GM20000 (cell line): ENCODE results near the gene NOL6.

Source experiments
- DNase-seq: peaks from one replicate; pipeline ENCODE4 v3.0.0; 2012; ENCODE audit warnings: low spot score
- TF ChIP-seq, protein P1 (sequence below): IDR thresholded peaks from 2 replicates; pipeline ENCODE4 v1.5.1; 2012; ENCODE audit warnings: mild to moderate bottlenecking, control low read depth; ENCODE audit errors: extremely low read depth, missing control alignments

Gene NOL6

DNA sequence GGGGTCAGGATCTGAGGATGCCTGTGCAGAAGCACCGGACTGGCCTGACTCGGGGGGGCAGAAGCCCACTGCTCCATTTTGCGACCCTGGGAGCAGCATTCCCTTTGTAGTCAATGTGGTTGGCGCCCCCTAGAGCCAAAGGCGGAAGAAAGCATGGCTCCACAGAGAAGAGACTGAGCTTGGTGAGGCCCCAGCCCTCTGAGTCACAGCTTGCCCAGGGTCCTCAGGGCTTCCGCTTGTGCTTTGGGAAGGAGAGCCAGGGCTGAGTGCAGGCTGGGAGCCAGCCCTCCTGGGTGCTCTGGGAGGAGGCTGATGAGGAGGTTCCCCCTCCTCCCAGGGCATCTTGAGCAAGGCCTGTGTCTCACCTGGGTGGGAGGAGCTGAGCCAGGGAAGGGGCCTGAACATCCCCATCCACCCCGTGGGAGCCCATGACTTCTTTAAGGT lies 20.9 kb downstream of the NOL6 start:
- TF ChIP-seq, protein P1, sequence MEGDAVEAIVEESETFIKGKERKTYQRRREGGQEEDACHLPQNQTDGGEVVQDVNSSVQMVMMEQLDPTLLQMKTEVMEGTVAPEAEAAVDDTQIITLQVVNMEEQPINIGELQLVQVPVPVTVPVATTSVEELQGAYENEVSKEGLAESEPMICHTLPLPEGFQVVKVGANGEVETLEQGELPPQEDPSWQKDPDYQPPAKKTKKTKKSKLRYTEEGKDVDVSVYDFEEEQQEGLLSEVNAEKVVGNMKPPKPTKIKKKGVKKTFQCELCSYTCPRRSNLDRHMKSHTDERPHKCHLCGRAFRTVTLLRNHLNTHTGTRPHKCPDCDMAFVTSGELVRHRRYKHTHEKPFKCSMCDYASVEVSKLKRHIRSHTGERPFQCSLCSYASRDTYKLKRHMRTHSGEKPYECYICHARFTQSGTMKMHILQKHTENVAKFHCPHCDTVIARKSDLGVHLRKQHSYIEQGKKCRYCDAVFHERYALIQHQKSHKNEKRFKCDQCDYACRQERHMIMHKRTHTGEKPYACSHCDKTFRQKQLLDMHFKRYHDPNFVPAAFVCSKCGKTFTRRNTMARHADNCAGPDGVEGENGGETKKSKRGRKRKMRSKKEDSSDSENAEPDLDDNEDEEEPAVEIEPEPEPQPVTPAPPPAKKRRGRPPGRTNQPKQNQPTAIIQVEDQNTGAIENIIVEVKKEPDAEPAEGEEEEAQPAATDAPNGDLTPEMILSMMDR = peak; percentile 47
- peak; percentile 71 for DNase-seq

DNA sequence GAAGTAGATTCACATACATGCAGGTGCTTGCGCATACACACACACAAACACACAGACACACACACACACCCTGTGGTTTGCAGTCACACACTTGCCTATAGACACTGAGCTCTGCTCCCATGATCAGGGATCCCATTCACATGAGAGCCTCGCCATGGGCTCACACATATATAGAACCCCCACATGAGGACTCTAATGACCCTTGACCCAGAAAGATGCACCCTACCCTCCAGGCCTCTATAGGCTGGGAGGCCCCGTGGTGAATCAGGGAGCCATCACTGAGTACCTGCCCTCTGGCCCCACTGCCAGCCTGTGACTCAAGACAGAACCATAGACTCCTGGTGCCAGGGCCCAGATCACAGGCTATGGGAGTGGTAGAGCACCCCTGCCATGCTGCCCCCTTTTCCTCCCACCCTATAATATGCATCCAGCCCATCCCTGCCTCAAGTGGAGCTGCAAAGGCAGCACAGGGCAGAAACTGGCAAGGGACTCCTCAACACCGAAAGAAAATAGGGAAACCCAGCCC lies 23.0 kb downstream of the NOL6 start:
- no peak for DNase-seq

DNA sequence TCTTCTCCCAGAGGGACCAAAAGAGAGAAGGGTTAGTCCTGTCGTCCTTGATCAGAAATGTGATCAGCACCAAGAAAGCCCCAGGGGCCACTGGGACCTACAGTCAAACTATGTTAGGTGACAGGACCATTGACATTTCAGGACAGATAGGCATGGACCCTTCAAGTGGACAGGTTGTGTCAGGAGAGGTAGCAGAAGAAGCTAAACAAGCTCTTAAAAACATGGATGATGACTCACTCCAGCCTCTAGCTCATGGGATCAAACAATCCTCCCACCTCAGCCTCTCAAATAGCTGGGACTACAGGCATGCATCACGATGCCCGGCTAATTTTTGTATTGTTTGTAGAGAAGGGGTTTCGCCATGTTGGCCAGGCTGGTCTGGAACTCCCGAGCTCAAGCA lies 24.0 kb downstream of the NOL6 start:
- no peak for DNase-seq
- TF ChIP-seq, protein P1 = no peak

More for the DNA sequence above, 23.0 kb downstream of the NOL6 start:
- TF ChIP-seq, protein P1 = no peak

DNA sequence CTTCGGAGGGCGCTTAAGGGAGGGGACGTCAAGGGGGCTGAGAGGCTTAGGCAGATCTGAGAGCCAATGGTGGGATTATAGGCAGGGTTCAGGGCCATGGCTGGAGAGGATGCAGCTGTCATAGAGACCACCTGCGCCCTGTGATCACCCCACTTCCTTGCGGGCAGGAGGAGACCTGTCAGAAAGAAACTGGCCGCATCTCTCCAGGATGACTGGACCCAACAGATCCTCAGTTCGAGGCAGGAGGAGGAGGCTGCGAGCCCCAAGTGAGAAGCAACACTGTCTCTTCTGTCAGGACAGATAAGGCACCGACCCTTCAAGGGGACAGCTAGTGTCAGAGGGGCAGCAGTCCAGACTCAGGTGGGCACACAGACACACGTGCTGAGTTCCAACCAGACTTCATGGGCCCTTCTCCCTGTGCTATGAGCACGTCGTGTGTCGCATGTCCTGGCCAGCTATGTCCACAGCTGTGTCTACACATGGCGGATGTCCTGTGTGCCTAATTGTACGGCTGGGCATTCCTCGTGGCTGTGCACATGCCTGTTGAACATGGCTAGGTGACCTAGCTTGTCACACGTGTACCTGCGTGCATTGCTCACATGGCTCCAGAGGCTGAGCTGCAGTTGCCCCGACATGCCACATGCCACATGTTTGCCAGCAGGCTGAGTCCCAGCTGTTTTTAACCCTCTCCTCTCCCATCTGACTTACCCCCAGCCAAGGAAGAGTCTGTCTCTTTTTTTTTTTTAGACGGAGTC lies 25.7 kb downstream of the NOL6 start:
- peak; percentile 39 for DNase-seq
- TF ChIP-seq, protein P1 = no peak

DNA sequence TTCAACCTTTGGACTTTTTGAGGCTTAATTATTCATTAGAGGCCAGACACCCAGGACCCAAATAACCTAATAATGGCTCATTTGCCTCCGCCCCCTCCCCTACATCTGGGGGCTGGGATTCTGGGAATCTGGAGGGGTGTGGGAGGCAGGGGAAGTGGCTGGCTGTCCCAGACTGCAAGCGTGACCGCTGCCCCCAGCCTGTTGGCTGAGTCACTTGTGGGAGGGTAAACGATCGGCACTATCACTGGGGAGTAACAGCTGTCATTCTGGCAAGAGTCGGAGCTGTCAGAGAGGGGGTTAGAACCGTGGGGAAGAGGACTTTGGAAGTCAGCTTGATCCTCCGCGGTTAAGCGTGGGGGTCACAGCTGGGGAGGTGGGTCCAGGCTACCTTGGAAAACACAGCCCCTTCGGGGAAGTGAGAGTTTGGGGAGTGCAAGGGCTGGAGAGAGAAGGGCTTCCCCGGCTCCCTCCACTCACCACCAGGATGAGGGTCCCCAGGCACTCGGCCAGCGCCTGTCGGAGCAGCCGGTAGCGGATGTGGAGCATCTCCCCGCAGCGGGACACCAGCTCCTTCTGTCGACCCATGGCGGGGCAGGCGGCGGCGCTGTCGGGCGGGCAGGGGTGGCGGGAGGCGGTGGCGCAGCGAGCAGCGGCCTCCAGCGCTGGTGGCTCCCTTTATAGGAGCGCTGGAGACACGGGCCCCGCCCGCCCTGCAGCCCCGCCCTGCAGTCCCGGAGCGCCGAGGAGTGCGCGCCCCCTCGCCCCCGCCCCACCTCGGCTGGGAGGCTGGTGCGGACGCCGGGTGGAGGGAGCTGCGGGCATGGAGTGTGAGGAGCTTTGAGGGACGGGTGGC lies 26.6 kb downstream of the NOL6 start, which contains the start of gene AQP3:
Gene AQP3, minus strand, starts transcription at position 648 of the 853 bp plus-strand sequence. Its CDS starts 63 bp downstream, at position 585.
- peak; percentile 74 for DNase-seq
- TF ChIP-seq, protein P1 = no peak

DNA sequence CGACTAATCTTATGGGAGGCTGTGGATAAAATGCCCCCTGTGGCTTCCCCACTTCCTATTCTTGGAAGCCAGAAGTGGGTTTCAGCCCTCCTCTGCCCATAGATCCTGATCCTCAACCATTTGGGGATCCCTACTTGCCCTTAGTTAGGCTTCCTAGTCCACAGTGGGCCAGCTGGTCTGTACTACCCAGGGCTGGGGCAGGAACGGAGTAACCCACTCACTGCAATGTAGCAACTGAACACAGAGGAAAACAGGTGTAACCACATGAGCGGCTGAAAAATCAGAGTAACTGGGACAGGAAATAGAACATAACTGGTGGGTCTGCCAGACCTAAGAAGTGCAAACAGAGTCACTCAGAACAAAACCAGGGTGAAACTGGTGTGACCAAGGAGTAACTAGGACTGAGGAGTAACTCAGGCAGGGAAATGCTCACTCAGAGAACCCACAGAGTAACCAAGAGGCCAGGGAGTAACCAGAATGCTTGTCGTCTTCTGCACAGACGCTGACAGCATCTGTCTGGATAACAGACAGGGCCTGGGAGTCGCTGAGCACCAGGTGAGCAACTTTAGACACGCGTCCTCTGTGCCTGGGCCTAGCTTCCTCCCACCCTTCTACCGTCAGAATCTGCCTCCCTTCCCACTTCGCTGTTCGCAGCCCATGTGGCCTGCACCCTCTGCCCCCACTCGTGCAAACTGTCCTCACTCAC lies 27.3 kb downstream of the NOL6 start:
- peak; percentile 83 for DNase-seq
- TF ChIP-seq, protein P1 = no peak
